HG03196 (cell line): Measurements from ENCODE around the gene BCAS3.

Experiments used
- ATAC-seq: cut with Tn5 transposase; IDR thresholded peaks from one replicate; pipeline ENCODE4 v1.9.1; 2021; ENCODE audit not compliant: unreplicated experiment

The BCAS3 gene

DNA sequence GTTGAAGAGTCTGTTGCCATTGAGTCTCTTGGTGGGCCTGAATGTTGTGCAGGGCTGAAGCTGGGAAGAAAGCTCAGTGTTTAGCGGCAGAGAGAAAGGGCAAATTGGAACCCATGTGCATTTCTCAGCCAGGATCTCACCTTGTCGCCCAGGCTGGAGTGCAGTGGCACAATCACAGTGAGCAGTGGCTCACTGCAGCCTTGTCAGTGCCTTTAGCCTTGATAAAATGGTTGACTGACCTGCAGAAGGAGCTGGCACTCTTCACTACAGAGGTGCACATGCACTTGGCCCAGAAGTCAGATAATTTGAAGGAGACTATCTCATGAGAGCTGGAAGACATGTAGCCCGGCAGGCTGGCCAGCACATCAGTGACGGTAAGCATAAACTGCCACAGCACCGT lies 597.7 kb downstream of the BCAS3 start:
- no peak for ATAC-seq

DNA sequence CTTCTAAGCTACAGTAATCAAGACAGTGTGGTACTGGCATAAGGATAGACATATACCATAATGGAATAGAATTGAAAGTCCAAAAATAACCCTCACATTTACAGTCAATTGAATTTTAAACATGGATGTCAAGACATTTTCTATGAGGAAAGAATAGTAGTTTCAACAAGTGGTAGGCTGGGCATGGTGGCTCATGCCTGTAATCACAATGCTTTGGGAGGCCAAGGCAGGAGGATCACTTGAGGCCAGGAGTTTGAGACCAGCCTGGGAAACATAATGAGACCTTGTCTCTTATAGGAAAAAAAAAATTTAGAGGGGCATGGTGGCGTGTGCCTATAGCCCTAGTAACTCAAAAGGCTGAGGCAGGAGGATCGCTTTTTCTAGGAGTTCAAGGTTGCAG lies 599.2 kb downstream of the BCAS3 start:
- ATAC-seq, result no peak

DNA sequence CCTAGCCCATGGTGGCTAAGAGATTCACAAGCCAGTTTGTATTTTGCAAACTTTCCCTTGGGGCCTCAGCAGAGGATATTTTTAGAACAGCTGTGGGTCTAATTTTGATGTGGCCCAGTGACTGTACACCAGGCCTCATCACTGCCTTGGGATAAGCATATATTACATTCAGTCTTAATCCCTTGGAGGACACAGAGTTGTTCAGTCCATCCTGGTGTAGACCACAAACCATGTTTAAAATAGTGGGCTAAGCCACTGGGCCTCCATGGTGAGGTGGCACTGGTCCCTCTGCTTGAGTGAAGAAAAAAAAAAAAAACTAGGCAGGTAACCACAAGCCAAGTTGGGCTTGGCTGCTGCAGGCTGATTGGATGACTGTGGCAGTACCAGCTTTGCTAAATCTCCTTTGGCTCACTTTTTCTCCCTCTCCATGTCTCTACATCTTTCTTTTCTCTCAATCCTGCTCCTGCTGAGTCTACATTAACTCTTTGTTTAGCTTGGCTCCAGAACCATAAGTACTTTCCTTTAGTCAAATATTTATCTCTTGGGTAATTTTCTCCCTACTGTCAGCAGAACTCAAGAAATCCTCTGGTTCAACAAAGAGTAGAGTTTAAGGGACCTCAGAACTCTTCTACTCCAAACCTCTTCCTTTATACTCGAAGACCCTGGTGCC lies 602.0 kb downstream of the BCAS3 start:
- ATAC-seq, result no peak

DNA sequence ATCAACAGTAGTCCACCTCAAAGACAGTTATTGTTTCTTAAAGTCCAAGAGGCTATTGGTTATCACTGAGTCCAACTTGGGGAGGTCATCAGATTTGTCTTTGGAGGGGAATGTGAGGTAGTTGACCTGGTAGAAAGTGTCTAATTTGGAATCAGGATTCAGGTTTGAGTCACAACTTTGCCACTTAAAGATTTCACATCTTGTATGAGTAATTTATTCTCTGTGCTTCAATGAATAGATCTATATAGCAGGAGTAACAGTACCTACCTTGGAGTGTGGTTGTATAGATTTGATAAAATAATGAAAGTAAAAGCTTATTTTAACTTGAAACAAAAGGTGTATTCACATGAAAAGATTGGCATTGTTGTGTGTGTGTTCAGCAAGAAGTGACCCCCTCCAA lies 602.7 kb downstream of the BCAS3 start:
- no peak for ATAC-seq

DNA sequence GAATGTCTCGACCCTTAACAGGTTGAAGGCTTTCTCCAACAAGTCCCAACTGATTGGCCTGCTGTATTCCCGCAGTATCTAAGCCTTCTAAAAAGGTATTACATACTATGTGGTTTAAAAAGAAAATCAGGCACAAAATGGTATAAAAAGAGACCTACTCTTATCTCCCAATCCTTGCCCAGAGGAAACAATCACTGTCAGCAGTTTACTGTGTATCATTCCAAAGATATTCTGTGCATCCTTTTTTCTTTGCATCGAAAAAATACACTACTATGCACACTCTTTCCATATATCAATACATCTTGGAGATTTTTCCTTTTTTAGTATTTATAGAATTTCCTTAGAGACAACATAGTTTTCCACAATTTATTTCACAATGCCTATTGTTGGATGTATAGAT lies 603.2 kb downstream of the BCAS3 start:
- ATAC-seq, result no peak

DNA sequence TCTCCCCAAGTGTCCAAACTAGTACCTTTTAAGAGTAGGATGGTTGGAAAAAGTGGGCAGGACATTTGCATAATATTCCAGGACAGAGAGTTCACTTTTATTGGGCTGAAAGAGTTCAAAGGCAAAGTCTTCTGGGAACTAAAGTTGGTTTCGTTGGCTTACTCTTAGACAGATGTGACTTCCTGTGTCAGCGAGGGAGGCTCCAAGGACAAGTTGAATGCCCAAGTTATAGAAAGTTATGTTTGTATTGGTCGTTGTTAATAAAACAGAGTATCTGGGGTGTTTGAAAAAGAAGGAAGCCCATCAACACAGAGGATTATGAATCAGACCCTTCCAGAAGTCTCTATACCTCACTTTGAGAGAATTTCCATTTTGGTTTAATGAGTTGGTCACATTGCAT lies 604.7 kb downstream of the BCAS3 start:
- ATAC-seq, result no peak

DNA sequence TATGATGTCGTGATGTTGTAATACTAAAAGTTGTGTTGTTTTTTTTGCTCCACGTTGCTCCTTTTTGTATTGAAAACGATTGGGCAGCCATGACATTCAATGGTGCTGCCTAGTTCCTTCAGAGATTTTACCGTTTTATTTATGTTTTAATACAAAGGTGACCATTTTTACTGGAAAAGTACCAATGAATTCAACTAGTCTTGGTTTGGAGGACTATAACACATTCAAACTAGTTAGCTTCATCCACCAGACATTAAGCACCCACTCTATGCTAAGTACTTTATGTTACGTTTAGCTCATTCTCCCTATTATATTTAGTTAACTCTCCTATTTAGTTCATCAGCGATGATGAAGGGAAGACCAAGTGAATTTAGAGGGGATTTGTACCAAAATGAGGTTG lies 605.4 kb downstream of the BCAS3 start:
- no peak for ATAC-seq

DNA sequence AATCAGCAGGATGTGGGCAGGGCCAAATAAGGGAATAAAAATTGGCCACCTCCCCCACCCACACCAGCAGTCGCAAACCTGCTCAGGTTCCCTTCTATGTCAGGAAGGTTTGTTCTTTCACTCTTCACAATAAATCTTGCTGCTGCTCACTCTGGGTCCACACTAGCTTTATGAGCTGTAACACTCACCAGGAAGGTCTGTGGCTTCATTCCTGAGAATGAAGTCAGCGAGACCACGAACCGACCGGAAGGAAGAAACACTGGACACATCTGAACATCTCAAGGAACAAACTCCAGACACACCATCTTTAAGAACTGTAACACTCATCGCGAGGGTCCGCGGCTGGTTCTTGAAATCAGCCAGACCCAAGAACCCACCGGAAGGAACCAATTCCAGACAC lies 606.5 kb downstream of the BCAS3 start:
- no peak for ATAC-seq

DNA sequence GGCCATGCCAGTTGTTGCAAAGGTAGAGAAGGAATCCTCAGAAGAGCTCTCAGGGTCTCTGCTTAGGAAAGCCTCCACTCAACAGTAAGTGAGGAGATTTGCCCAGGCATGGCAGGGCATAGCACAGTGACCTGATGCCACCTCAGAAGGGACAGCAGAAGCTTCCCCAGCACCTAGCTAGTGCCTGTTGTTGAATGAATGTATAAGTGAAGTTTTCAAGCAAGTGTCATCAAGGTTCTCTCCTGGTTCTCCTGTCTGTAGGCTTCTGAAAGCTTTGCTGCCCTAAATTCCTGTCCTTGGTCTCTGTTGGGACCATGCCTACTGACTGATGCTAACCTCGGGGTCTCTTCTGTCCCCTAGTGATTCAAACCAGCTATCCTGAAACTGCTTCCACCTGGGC lies 607.1 kb downstream of the BCAS3 start:
- ATAC-seq, result no peak

DNA sequence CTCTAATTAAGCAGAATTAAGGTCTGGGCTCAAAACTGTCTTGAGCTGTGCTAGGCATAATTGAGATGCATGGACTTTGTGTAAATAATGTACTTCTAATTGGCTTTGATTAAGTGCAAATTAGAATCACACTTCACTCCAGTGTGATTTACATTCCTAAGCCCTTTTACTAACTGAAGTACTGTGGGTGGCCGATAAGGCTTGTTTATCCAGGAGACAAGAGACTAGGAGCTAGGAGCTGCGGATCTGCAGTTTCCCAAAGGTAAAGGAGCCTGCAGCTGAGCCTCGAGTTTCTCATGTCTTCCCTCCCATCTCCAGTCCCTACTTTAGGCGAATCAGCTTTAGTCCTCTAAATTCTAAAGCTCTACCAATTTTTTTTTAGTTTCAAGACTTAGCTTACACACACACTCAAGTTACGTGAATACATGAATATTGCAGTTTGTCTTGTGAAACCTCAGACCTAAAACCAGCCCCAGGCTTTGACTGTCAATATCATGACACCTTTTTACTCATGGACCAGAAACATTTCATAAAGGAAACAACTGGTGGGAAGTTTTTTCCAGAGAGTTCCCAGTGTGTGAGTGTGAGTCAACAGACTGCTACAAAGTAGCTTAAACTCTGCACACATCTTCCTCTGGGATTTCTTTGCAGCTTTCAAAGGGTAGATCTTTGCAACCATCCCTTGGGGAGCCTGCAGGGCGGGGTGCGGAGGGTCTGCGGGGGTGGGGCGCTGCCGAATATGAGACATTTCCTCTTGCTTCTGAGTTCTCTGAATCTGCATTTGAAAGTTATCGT lies 608.1 kb downstream of the BCAS3 start:
- no peak for ATAC-seq

DNA sequence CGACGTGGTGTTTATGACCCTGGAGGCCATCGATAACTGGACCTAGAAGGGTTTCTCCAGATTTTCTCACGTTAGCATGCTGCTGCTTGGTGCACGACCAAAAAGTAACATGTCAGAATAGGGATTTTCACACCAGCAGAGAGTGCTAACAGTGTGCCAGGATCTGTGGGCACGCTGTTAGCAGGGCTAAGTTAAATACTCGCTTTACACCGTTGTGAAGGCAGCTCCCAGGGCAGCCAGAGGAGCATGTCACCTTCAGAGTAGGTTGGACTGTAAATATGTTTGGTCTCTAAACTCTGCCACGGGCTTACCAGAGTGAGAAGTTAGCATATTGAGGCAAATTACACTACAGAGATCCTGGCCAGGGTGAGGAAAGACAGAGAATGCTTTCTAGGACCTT lies 608.8 kb downstream of the BCAS3 start:
- ATAC-seq, result no peak

DNA sequence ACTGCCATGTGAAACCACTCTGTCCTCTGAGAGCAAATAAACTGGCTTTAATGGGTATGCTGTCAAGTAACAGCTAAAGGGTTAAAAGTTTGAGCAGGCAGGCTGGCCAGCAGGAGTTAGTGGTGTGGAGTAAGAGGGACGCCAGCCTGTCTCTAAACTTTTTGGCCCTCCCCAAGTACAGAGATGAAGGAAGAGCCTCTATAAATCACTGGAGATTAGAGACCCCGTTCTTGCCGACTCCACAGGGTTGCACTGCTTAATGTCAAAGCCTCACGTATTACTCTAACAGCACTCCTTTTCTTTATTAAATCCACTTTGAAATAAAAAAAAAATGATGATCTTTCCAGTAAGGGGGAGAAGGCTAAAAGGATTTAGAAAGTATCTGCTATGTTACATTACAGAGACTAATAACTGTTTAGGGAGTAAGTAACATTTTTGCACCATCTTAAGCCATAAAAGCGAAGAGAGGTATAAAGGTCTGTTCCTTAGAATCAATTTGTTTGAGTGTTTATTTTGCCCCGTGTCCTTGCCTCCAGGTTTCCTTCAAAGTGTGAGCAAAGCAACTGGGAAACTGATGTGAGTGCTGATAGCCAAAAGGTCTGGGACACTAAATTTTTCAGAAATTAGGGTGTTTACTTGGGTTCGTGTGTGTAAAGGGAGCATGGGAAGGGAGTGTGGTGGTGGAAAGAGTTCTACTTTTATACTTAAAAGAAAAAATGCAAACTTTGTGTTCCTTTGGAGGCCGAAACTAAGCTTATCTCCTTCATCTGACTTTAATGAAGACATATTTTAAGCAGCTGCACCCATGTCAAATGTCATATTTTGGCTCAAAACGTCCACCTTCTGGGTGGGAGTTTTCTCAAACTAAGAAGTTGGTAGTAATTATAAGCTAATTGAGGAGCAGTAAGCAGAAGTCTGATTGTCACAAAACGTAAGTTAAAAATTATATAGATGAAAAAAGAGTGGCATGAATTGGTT lies 612.0 kb downstream of the BCAS3 start:
- ATAC-seq, result no peak

DNA sequence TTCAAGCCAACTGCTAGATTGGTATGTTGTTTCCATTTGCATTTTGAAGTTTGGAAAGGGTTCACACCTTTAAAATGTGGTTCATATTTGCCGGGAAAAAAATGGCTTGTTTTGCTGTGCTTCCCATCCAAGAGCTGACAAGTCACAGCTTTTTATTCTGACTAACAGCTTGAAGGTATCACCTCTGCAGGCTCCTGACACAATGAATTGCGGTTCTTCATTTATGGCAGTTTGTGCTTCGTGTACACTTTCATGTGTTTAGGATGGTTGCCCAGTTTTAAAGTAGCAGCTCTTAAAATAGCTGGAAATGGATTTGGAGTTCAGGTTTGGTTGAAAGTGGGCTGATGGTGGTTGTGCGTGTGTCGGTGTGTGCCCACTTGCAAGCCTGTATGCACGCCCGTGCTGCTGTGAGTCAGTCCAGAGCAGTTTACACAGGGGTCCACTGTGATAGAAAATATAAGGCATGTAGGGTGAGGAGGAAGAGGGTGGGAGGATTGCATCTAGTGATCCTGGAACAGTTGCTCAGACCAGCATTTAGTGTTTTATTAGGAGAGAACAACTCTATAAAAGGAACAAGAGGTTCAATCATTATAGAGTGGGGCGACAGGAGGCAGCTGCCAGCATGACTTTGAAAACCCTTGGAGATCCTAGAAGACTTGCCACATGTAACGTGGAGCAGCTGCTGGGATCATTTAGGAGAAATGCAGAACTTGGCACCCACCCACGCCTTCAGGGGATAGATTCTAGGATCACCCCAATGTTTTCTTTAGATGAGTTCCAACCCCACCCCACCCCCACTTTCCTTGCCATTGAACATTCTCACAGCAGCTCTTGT lies 614.0 kb downstream of the BCAS3 start:
- ATAC-seq, result no peak

DNA sequence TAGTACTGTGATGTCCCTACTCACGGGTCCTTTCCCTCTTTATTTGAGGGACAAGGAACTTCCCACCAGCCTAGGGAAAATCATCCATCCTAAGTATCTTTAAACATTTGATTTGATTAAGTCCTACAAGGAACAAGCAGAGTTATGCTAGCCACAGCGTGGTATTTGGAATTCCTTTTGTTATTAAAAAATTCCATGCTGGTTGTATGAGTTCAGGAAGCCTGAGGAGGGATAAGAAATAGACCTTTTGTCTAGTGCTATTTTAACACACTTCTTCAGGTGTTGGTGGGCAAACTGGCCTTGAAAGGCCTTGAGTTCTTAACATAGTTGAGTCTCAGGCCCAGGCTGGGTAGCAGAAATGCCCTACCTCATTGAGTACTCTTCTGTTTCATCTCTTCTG lies 616.6 kb downstream of the BCAS3 start:
- ATAC-seq, result no peak

DNA sequence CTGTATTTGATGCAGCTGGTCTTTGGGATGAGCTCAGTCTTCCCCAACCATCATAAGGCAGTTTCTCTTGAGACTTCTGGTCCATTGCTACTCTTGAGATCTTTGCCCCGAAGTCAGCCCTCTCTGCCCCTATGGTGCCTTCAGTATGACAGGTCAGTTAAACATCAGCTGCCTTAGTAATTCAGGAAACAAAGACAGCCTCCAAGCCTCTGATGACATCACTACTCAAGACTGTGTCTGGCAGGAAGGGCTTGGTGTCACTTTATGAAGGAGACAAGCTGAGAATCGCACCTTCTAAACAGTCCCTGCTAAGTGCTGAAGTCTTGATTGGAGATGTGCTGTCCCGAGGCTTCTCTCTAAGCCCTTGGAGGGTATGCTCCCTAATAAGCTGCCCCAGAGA lies 617.1 kb downstream of the BCAS3 start:
- no peak for ATAC-seq

DNA sequence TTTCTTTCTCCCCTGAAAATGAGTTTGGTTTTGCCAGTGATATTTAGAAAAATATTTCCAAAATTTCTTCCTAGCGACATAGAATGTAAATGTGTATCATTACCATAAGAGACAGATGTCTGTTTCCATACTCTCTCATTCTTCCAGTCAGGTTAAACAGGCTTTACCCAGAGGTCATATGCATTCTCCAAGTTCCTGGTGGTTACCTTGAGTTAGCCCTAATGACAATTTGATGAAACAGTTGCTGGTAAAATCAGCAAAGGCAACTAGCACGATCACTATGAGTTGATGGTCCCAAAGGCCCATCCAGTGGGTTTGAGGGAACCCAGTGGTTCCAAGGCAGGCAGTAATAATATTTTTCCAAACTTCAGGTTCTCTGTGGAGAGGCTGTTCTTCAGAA lies 618.4 kb downstream of the BCAS3 start:
- no peak for ATAC-seq

DNA sequence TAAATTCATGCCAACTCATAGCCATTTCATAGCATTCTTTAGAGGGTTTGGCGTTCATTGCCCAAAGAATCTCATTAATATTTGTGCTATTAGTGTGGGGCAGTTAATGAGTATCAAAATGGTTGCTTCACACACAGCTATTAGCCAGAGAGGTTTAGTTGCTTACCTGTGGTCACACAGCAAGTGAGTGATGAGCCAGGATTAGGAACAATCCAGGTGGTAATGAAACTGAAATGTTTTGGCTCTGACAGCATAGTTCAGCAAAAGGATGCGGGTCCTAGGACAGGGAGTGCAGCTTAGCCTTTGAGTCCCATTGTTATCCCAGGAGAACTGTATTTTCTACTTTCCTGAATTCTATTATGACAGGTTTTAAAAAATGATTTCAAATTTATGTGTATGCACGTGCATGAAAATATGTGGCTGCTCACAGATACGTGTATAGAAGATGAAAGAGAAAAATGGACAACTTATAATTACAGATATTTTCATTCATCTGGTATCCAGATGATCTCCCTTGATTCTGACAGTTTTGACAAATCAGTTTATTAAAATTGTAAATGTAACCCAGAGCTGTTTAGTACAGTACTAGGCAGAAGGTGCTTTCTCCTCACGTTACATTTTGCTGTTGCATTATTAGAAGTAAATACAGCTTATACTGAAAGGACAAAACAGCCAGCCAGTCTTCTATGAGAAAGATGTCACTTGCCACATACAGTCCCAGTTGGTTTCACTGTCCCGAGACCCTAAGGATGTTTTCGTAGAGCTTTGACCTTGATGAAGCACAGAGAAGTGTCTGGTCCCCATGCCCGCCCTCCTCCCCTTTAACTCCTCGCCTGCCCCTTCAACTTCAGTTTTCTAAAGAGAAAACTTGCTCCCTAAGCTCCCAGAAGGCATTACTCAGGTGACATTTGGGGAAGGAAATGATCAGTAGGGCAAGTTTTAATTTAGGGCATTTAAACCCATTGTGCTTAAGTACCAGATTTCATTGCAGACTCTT lies 622.2 kb downstream of the BCAS3 start:
- ATAC-seq, result no peak

DNA sequence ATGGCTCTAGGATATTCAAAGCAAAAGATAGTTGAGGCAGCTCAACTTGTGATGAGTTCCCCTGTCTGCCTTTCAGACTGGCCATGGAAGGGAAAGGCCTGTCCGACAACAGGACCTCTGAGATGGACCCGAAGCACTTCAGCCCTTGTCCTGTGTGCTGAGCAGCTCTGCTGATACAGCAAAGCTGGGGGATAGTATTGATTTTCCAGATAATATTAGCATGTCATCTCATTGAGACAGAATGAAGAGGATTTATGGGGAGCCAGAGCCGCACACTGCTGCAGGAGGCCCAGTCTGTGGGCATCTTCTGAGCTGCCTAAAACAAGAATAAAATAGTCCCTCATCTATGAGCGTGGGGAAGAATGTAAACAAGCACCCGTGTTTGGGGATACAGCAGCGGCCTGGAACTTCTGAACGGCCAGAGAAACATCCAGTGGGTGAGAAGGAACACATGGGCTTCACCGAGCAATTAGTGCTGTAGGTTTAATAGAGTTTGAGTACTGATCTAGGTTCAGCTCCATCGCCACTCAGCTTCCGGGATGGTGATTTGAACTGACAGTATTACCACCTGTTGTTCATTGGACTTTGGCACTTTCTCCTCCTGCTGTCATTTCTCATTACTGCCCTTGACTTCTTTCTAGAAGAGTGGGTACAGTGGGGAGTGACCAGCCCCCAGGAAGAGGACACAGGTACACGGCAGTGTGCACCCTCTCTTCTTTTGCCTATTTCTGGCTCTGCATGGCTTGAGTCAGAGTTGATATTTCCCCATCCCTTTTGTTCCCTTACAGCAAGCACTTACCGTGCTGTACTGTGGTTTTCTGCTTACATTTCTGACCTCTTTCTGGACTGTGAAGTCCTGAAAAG lies 625.5 kb downstream of the BCAS3 start:
- no peak for ATAC-seq

DNA sequence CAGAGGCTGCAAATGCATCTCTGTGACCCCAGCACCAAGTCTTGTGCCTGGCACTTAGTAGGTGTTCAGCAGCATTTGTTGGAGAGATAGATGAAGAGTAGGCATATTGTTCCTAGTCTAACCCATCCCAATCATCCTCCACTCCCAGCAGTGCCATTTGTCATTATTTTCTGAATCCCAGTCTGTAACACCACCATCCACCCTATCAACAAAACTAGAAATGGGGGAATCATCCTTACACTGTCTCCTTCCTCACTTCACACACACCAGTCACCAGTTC lies 626.1 kb downstream of the BCAS3 start:
- no peak for ATAC-seq
